ENCODE data around the gene WRNIP1.

- TF ChIP-seq CTCF (conservative IDR thresholded peaks at IDR 0.05 in 1 of 2, IDR thresholded peaks at IDR 0.05 in 1 of 2; ENCODE audit: extremely low read depth in 1 of 2, insufficient read depth in 1 of 2, low read depth in 1 of 2, low read length in 2 of 2) = peak; percentile 59 to 73
- no peak for TF ChIP-seq EZH2 (IDR thresholded peaks at IDR 0.05; ENCODE audit: borderline replicate concordance, low read length)
These were observed 26.7 kb upstream of the WRNIP1 start for GRCh38 chr6:2738373-2738979.

Data from mammary epithelial cell (primary cell).